OCI-LY3 (cell line): ENCODE results near the gene DDTL.

Experiments used
- H2AFZ ChIP-seq: fragments of 200-600, 300-600 bp; shearing (Covaris generic); 2 replicates; pipeline ENCODE4 v1.6.0; 2014; ENCODE audit warnings: antibody characterized with exemption, low read depth, low read length
- H3K27ac ChIP-seq: fragments of 200-600, 300-600 bp; sonication (generic); 2 replicates; pipeline ENCODE4 v1.5.1; 2014; ENCODE audit warnings: mild to moderate bottlenecking, low read length, moderate library complexity, mixed read lengths
- H3K27me3 ChIP-seq: fragments of 200-600, 300-600 bp; sonication (generic); 2 replicates; pipeline ENCODE4 v1.6.1; 2014; ENCODE audit warnings: low read depth, low read length, mixed read lengths
- H3K36me3 ChIP-seq: fragments of 200-600, 300-600 bp; sonication (generic); replicated peaks from 2 replicates; pipeline ENCODE3; 2014; ENCODE audit warnings: low read depth, low read length, mixed read lengths
- H3K4me1 ChIP-seq: fragments of 300-600, 200-600 bp; sonication (generic); 2 replicates; pipeline ENCODE4 v1.6.1; 2014; ENCODE audit warnings: low read length, mixed read lengths
- H3K4me2 ChIP-seq: fragments of 200-600, 300-600 bp; sonication (generic); 2 replicates; pipeline ENCODE4 v1.6.1; 2014; ENCODE audit warnings: low read length, mixed read lengths
- H3K4me3 ChIP-seq: fragments of 300-600, 200-600 bp; sonication (generic); 2 replicates; pipeline ENCODE4 v1.5.1; 2014; ENCODE audit warnings: antibody characterized with exemption, mild to moderate bottlenecking, low read length, moderate library complexity
- H3K79me2 ChIP-seq: fragments of 300-600, 200-600 bp; shearing (Covaris generic); 2 replicates; pipeline ENCODE4 v1.6.1; 2014; ENCODE audit warnings: mild to moderate bottlenecking, low read length, mixed read lengths
- H3K9ac ChIP-seq: fragments of 300-600, 200-600 bp; shearing (Covaris generic); 2 replicates; pipeline ENCODE4 v1.6.0; 2014; ENCODE audit warnings: mild to moderate bottlenecking, low read length, moderate library complexity
- H3K9me3 ChIP-seq: fragments of 200-600, 300-600 bp; shearing (Covaris generic); 2 replicates; pipeline ENCODE4 v1.6.1; 2014; ENCODE audit warnings: low read length, mixed read lengths; ENCODE audit not compliant: insufficient read depth
- H4K20me1 ChIP-seq: fragments of 200-600, 300-600 bp; sonication (generic); 2 replicates; pipeline ENCODE4 v1.6.1; 2016; ENCODE audit warnings: low read length, mixed read lengths; ENCODE audit not compliant: insufficient read depth
- EZH2phosphoT487 ChIP-seq: fragments of 200-600 bp; shearing (Covaris generic); IDR thresholded peaks from 2 replicates; pipeline ENCODE4 v1.6.1; 2018; ENCODE audit warnings: antibody characterized with exemption, mixed run types, low read depth
- TF ChIP-seq, protein P1 (sequence below): fragments of 200-600, 300-600 bp; sonication (generic); IDR thresholded peaks from 2 replicates; pipeline ENCODE4 v1.5.1; 2014; ENCODE audit warnings: antibody characterized with exemption, low read length, low read depth

The DDTL gene

DNA sequence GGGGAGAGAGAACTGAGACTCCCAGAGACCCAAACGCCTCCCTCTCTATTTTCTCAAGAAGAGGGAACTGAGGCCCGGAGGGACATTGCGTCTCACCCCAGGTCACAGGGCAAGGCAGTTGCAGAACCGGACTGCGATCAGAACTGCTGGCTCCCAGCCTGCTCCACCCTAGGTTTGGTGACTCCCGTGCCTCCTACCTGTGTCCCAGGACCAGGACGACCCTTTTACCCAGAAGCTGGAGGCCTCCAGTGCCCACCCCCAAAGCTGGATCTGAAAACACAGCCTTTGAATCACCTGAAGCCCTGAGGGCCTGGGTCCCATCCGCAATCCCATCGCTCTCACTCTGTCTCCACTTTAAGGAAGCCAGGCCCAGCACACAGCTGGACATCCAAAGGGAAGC lies 37.2 kb downstream of the DDTL start:
- Histone ChIP-seq H3K4me2 (no peak overlapping the region), H3K27me3 (no peaks in the 10 kb centered on the region), H3K36me3 (no peaks in the 10 kb centered on the region), H3K9me3 (no peaks in the 10 kb centered on the region), H3K4me3 (no peak overlapping the region), H3K79me2 (no peaks in the 10 kb centered on the region), H3K27ac (no peak overlapping the region), H3K9ac (no peak overlapping the region), H2AFZ (no peak overlapping the region), H4K20me1 (no peaks in the 10 kb centered on the region), H3K4me1 (no peaks in the 10 kb centered on the region)
- TF ChIP-seq, protein P1, sequence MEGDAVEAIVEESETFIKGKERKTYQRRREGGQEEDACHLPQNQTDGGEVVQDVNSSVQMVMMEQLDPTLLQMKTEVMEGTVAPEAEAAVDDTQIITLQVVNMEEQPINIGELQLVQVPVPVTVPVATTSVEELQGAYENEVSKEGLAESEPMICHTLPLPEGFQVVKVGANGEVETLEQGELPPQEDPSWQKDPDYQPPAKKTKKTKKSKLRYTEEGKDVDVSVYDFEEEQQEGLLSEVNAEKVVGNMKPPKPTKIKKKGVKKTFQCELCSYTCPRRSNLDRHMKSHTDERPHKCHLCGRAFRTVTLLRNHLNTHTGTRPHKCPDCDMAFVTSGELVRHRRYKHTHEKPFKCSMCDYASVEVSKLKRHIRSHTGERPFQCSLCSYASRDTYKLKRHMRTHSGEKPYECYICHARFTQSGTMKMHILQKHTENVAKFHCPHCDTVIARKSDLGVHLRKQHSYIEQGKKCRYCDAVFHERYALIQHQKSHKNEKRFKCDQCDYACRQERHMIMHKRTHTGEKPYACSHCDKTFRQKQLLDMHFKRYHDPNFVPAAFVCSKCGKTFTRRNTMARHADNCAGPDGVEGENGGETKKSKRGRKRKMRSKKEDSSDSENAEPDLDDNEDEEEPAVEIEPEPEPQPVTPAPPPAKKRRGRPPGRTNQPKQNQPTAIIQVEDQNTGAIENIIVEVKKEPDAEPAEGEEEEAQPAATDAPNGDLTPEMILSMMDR, result no peak
- no peak for TF ChIP-seq EZH2phosphoT487

- Histone ChIP-seq H3K79me2 (no peaks in the 10 kb centered on the region), H3K27ac (no peak within 1 kb of the TSS), H4K20me1 (no peaks in the 10 kb centered on the region), H3K27me3 (no peaks in the 10 kb centered on the region), H3K4me1 (no peaks in the 10 kb centered on the region), H3K9me3 (no peaks in the 10 kb centered on the region), H3K4me2 (no peak within 1 kb of the TSS), H3K9ac (no peak within 1 kb of the TSS), H3K36me3 (no peaks in the 10 kb centered on the region), H2AFZ (no peak within 1 kb of the TSS), H3K4me3 (no peak within 1 kb of the TSS)
- TF ChIP-seq EZH2phosphoT487, result no peak
- TF ChIP-seq, protein P1, result no peak
These were observed 38.5 kb downstream of the DDTL start, which contains the start of gene GSTT4 for GRCh38 chr22:24005201-24005600. Gene GSTT4 (minus strand): TSS chr22:24005453. CDS start chr22:24005356, 97 bp downstream.

DNA sequence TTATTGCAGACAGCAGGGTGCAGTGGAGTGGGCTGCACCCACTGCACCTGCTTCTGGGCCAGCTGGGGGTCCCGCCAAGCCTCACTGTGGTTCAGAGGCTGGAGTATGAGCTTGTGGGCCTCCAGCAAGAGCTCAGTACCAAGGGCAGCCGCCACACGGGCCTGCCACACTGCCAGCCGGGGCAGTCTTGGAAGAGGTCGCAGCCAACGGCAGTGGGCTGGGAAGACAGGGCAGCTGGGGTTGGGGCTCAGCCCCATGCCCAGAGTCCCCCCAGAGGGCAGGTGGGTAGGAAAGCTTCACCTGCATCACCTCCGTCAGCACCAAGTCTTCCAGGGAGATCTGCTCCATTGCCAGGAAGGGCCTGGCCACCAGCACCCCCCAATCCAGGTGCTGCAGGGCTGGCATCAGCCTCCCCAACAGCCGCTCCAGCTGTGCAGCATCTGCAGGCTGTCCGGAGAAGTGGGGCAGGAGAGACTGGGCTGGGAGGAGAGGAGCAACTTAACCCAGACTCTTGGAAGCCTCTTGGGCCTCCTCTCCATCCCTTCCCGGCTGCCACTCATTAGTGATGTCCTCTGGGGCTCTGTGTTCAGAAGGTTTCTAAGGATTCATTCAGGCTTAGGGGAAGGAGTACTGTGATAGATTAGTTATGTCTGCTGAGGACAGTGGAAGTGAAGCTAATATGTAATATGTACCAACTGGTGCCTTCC lies 39.7 kb downstream of the DDTL start:
- H3K9ac ChIP-seq, result no peak overlapping the region
- no peak overlapping the region for H3K4me2 ChIP-seq
- H3K4me3 ChIP-seq, result no peak overlapping the region
- TF ChIP-seq EZH2phosphoT487, result no peak
- TF ChIP-seq, protein P1, result no peak
- H3K9me3 ChIP-seq, result no peaks in the 10 kb centered on the region
- no peak overlapping the region for H3K27ac ChIP-seq
- no peaks in the 10 kb centered on the region for H3K36me3 ChIP-seq
- H2AFZ ChIP-seq, result no peak overlapping the region
- no peaks in the 10 kb centered on the region for H3K27me3 ChIP-seq
- peaks cover 2% of the 10 kb centered on the region for H3K79me2 ChIP-seq
- no peaks in the 10 kb centered on the region for H4K20me1 ChIP-seq
- H3K4me1 ChIP-seq, result peaks cover 2% of the 10 kb centered on the region; the same call in 1 of the 2 replicates

- Histone ChIP-seq H3K36me3 (no peaks in the 10 kb centered on the region), H3K27me3 (no peaks in the 10 kb centered on the region), H3K27ac (no peak overlapping the region), H2AFZ (no peak overlapping the region), H3K9ac (no peak overlapping the region), H3K4me2 (no peak overlapping the region), H3K9me3 (no peaks in the 10 kb centered on the region), H3K4me1 (peaks cover 2% of the 10 kb centered on the region; the same call in 1 of the 2 replicates), H3K4me3 (no peak overlapping the region), H4K20me1 (no peaks in the 10 kb centered on the region), H3K79me2 (peaks cover 7% of the 10 kb centered on the region)
- TF ChIP-seq EZH2phosphoT487, result no peak
- TF ChIP-seq, protein P1, result no peak
These were observed 40.2 kb downstream of the DDTL start for GRCh38 chr22:24006914-24007214.
